GM10266 (cell line): ENCODE measurements around the gene MRC2.

Experiments used
- DNase-seq: peaks from one replicate; pipeline ENCODE4 v3.0.0; 2012; ENCODE audit errors: extremely low spot score
- TF ChIP-seq, protein P1 (sequence below): IDR thresholded peaks from 2 replicates; pipeline ENCODE4 v1.5.1; 2012; ENCODE audit warnings: mild to moderate bottlenecking, low read depth; ENCODE audit not compliant: control insufficient read depth, insufficient read depth; ENCODE audit errors: missing control alignments

The MRC2 gene

DNA sequence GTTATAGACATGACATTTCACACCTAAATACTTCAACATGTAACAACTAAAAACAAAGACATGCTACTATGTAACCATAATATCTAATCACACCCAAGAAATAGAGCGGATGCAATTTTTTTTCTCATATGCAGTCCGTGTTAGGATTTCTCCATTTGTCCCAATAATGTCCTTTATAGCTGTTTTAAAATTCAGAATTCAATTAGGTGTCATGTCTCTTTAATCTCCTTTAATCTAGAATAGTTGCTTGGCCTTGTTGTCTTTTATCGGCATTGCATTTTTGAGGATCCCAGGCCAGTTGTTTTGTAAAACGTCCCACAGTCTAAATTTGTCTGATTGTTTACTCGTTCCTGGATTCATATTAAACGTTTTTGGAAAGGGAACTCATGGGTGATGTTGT is 14.5 kb downstream of the MRC2 start:
- TF ChIP-seq, protein P1, sequence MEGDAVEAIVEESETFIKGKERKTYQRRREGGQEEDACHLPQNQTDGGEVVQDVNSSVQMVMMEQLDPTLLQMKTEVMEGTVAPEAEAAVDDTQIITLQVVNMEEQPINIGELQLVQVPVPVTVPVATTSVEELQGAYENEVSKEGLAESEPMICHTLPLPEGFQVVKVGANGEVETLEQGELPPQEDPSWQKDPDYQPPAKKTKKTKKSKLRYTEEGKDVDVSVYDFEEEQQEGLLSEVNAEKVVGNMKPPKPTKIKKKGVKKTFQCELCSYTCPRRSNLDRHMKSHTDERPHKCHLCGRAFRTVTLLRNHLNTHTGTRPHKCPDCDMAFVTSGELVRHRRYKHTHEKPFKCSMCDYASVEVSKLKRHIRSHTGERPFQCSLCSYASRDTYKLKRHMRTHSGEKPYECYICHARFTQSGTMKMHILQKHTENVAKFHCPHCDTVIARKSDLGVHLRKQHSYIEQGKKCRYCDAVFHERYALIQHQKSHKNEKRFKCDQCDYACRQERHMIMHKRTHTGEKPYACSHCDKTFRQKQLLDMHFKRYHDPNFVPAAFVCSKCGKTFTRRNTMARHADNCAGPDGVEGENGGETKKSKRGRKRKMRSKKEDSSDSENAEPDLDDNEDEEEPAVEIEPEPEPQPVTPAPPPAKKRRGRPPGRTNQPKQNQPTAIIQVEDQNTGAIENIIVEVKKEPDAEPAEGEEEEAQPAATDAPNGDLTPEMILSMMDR, result no peak
- DNase-seq, result no peak

DNA sequence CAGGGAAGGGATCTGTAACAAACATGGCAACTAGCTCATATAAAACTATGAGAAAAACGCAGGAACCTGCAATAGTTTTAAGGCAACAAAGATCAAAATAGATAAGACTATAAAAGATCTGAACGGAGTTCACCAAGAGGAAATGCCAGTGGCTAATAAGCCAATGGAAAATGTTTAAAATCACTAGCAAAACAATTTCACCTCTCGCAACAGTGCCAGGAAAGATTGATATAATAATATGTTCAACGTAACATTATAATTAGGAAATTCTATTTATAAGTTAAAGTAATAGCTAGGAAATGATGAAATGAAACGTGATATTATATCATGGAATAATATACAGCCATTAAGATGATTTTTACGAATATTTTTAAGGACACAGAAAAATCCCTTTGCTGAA is 16.0 kb downstream of the MRC2 start:
- DNase-seq, result no peak
- TF ChIP-seq, protein P1, result no peak

DNA sequence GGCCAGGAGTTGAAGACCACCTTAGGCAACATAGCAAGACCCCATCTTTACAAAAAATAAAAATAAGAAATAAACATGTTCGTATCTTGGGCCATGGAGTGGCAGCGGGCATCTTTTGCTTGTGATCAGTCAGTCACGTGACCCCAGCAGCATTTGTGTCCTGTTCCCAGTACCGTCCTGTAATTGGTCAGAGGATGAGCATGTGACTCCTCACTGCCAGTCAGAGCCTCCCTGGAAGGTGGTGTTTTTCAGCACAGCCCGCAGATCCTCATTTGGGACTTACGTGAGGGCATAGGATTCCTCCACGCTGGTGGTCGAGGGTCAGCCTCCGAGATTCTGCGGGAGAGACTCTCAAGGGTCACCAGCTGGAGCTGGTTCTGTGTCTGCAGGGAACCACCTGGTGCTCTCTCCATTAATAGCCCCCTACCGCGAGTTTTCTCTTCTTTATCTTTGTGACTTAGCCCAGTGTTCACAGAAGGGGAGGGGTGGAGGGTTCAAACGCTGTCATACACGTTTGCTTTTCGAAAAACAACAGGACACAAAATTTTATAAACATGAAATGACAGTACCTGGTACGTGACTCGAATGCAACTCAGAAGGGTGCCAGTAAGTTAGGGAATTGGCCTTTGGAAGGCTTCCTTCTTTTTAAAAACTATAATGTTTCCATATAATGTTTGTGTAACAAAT is 17.2 kb downstream of the MRC2 start:
- TF ChIP-seq, protein P1, result no peak
- no peak for DNase-seq

DNA sequence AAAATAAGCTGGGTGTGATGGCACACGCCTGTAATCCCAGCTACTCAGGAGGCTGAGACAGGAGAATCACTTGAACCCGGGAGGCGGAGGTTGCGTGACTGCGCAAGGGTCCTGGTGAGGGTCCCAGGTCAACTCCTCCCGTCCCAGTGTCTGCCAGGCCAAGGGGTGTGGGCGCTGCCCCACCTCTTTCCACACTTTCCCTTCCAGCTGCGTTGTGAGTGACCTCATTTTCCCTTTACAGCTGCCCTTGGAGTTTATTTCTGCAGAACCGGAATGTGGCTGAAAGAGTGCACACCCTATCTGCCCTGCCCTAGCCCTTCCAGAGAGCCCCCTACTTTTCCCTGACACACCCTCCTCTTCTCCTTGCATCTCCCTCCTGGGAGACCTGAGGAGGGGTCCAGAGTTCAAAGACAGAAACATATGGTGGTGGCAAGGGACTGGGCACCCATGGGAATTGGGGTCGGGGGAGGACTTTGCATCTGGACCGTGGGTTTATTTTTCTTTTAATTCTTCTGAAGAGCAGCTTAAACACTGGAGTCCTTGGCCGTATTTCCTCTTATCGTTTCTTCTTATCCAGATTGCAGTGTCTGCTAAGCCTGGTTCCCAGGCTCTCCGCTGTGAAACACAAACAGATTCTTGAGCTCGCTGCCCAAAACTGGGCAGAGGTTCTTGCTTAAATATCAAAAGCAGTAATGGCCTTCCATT is 20.9 kb downstream of the MRC2 start:
- DNase-seq, result no peak
- TF ChIP-seq, protein P1, result no peak

DNA sequence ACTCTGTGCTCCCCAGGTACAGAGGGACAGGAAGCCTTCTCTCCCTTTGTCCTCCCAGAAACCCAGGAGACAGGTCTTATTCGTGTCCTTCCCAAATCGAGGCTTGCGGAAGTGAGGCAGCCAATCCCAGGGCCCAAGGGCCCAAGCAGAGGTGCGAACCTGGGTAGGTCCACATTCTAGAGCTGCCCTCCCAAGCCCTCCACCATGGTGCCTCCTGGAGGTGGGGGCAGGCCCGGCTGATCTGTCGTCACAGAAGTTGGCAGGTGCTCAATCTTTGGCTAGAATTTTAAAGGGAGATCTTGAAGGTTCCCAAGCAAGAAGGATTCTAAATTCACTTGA is 21.5 kb downstream of the MRC2 start:
- TF ChIP-seq, protein P1, result no peak
- no peak for DNase-seq

DNA sequence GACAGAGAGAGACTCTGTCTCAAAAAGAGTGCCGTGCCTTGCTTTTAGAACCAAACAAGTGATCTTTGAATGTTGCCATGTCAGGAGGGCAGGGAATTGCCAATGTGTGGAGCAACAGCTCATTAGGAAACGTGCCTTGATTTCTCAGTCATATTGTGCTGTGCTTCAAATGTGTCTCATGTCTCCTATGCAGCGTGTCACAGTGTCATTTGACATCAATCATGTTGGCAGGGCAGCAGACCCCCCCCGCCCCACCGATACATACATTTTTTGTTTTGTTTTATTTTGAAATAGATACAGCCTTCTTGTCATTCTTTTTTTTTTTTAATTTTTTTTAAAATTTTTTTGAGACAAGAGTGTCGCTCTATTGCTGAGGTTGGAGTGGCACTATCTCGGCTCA is 22.1 kb downstream of the MRC2 start:
- no peak for DNase-seq
- TF ChIP-seq, protein P1, result no peak

DNA sequence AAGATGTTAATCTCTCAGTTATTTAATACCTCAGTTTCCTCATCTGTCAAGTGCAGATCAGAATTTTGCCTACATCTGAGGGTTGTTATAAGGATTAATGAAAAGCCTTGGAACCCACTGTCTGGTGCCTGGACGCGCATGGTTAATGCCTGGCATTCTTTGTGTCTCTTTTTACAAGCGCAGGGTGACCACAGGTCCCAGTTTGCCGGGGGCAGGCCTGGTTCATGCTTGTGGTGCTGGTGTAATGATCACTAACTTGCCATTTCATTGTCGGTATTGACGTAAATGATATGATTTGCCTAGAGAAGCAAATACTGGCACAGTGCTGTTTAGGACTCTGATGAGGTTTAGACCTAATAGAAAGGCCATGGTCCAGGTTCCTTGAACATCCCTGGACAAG is 23.1 kb downstream of the MRC2 start:
- TF ChIP-seq, protein P1, result no peak

More for the DNA sequence above, 23.1 kb downstream of the MRC2 start:
- no peak for DNase-seq
